Astrocyte of the spinal cord (primary cell): ENCODE results near the gene LIPH.
"Not testable (repeated sequence)": the region's sequence is repeated elsewhere in the genome, so short reads cannot be mapped to it uniquely, and the experiment has no call there.

ENCODE experiments used
- DNase-seq: peaks from one replicate; pipeline ENCODE4 v3.0.0; 2011; ENCODE audit warnings: low read depth, low spot score
- H3K4me3 ChIP-seq: 2 replicates; pipeline ENCODE4 v1.5.1; 2011; ENCODE audit warnings: low read depth, mild to moderate bottlenecking, low read length, moderate library complexity
- CTCF ChIP-seq: IDR thresholded peaks from 2 replicates; pipeline ENCODE4 v1.5.1; 2012; ENCODE audit warnings: low read depth, mild to moderate bottlenecking, low read length, inconsistent platforms
- in situ Hi-C: cut with HindIII; loops from 2 replicates; pipeline ENCODE4 v1.10.0; 2017; ENCODE audit warnings: low sequenced_read_pairs

Gene LIPH

GRCh38 chr3:185584686-185585085 lies 32.3 kb upstream of the LIPH start:
- in situ Hi-C loops, result no loop called here
- no peak overlapping the region for H3K4me3 ChIP-seq
- no peak for TF ChIP-seq CTCF
- no peak for DNase-seq

GRCh38 chr3:185583925-185584324 lies 31.5 kb upstream of the LIPH start:
- TF ChIP-seq CTCF, result no peak
- in situ Hi-C loops, result no loop called here
- DNase-seq, result no peak
- no peak overlapping the region for H3K4me3 ChIP-seq

- H3K4me3 ChIP-seq, result no peak overlapping the region
- no peak for TF ChIP-seq CTCF
- in situ Hi-C loops, result no loop called here
- DNase-seq, result no peak
Measured at GRCh38 chr3:185582871-185583270, 30.5 kb upstream of the LIPH start.

- in situ Hi-C loops, result no loop called here
- no peak overlapping the region for H3K4me3 ChIP-seq
- no peak for TF ChIP-seq CTCF
- no peak for DNase-seq
Measured at GRCh38 chr3:185582236-185582635, 29.8 kb upstream of the LIPH start.

DNA sequence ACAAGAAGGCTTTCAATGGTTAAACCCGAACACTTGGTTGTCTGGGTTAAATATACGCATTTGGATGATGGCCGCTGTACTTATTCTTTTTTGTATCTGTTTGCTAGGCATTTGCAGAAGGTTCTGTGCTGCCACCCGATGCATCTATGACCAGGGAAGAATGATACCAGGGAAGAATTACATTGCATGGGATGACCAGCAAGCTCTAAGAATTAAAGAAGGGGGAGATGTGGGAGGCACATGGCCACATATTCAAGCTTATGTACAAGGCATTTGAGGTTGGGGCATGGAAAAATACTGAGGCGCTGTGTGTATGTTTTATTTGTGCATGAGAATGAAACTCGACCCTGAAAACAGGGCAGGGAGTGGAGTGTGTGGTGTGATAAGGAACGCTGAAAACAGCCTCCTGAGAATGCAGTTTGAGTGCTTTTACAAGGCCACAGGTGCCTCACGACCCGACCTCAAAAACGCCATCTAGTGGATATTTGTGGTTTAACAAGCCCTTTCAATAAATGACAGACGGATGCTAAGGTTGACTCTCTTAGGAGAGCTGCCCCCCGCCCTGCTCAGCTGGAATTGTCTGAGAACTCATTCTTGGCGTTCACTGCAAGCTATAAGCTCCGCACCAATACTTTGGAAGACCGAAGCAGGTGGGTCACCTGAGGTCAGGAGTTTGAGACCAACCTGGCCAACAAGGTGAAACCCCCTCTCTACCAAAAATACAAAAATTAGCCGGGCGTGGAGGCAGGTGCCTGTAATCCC lies 22.9 kb upstream of the LIPH start:
- peak; percentile 44 for DNase-seq
- in situ Hi-C loops, H3K4me3 ChIP-seq: not testable (repeated sequence)
- peak; percentile 47 for TF ChIP-seq CTCF

GRCh38 chr3:185572183-185572582 lies 19.8 kb upstream of the LIPH start:
- no peak for DNase-seq
- no peak overlapping the region for H3K4me3 ChIP-seq
- no peak for TF ChIP-seq CTCF
- in situ Hi-C loops, result no loop called here

DNA sequence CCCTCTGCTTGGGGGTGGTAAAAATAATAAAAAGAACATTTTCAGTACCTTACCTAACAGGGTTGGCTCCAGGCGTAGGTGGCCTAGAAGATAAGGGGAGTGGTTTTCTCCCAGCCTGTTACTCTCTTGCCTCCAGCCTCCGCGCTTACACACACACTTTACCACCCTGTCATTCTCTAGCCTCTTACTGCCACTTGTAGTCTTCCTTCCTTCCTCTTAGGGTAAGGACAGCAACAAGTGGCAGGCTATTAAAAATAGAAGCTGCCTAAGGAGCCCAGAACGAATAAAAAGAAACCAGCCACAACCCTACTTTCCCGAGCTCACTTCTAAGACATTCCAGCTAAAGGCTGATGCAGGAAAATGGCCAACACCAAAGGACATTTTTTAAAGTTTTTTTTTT lies 9.6 kb upstream of the LIPH start:
- H3K4me3 ChIP-seq, result no peak overlapping the region
- no peak for DNase-seq
- in situ Hi-C loops, result no loop called here
- no peak for TF ChIP-seq CTCF
